AG09319 (cell line): ENCODE results near the gene SLX9.
"Not testable (repeated sequence)": the region's sequence is repeated elsewhere in the genome, so short reads cannot be mapped to it uniquely, and the experiment has no call there.

Source experiments
- DNase-seq: peaks from one replicate; pipeline ENCODE4 v3.0.0-alpha.2; 2010; ENCODE audit warnings: low read depth; ENCODE audit errors: extremely low read depth
- TF ChIP-seq, protein P1 (sequence below): IDR thresholded peaks from 2 replicates; pipeline ENCODE4 v1.5.1; 2011; ENCODE audit warnings: low read depth, mild to moderate bottlenecking, inconsistent platforms, low read length, moderate library complexity

SLX9 gene

DNA sequence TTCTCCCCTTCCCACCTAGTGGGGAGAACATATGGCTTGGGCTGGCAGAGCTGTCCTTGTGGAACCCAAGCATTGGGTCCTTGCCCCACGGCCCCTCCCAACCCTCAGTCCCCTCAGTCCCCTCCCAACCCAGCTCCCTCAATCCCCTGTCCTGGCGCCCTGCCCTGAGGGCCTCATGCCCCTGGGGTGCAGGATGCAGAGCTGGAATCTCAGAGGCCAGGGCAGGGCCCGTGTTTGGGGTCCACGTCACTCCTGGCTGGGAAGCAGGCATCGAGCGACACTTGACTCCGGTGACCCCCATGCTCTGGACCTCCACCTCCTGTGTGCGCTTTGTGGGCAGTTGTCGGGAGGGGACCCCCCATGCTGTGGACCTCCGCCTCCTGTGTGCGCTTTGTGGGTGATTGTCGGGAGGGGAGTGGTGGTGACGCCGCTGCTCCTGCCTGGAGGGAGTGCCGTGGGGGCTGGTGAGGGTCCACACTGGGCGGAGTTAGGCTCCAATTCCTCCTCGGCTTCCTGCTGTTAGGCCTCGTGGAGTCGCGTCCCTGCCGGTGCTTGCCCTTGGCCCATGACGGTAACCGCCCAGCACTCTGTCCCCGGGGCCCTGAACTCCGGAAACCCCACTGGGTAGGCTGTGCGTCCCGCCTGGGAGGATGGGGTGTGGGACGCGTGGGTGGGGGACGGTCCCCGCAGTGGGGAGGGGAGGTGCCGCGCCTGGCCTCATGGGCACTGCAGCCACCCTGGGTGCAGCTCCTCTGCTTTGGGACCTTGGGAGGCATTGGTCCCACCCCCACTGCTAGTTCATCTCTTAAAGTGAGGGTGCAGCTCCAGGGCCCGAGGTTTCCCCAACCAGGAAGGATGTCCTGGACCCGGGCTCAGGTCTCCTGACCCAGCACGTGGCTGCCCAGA is 31.2 kb downstream of the SLX9 start:
- no peak for DNase-seq
- TF ChIP-seq, protein P1, sequence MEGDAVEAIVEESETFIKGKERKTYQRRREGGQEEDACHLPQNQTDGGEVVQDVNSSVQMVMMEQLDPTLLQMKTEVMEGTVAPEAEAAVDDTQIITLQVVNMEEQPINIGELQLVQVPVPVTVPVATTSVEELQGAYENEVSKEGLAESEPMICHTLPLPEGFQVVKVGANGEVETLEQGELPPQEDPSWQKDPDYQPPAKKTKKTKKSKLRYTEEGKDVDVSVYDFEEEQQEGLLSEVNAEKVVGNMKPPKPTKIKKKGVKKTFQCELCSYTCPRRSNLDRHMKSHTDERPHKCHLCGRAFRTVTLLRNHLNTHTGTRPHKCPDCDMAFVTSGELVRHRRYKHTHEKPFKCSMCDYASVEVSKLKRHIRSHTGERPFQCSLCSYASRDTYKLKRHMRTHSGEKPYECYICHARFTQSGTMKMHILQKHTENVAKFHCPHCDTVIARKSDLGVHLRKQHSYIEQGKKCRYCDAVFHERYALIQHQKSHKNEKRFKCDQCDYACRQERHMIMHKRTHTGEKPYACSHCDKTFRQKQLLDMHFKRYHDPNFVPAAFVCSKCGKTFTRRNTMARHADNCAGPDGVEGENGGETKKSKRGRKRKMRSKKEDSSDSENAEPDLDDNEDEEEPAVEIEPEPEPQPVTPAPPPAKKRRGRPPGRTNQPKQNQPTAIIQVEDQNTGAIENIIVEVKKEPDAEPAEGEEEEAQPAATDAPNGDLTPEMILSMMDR, result no peak

DNA sequence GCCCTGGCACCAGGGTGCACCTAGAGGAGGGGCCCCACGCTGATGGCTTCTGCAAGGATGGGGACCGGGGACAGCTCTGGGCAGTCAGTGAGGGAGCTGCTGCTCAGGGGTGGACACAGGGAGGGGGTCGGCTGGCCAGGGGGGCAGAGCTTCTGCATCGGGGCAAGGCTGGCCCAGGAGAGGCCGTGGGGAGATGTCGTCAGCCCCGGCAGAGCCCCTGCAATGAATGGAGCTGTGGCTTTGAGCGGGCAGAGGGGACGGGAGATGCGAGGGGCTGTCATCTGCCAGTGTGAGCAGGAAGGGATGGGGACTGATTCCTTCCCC is 31.8 kb downstream of the SLX9 start:
- TF ChIP-seq, protein P1, result no peak
- DNase-seq, result no peak

DNA sequence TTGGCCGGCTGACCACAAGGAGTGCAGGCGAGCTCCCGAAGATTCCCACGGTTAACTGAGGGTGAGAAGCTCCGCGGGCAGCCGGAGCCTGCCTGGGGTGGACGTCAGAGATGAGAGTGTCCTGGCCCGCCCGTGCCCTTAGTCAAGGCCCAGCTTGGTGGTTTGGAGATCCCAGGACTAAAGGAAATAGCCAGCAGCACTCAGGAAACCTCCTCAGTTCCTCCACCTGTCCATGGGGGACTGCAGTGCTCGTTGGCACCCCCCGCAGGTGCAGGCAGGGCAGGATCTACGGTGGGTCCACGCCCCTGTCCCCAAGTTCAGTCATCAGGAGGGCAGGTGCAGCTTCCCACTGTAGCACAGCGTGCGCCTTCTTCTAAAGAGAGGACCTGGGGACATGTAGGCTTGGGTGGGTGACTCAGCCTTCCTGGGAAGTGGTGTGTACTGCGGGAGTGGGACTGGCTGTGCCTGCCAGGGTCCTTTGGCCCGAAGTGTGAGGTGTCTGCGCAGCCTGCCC is 32.5 kb downstream of the SLX9 start:
- DNase-seq, result no peak
- TF ChIP-seq, protein P1, result no peak

DNA sequence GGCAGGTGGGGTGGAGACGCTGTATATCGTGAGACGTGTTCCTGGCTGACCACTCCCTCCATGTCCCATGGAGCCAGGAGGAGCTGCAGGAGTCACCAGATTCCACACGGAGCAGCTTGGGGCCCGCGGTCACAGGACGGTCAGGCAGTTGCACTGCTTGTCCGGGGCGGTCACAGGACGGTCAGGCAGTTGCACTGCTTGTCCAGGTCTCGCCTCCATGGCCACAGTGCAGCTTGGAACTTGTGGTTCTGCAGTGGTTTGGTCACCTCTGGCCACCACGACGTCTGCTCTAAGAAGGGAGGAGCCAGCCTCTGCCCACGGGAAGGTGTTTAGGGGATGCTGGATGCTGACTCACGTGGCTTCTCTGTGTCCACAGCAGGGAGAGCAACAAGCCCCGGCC is 33.0 kb downstream of the SLX9 start:
- TF ChIP-seq, protein P1, result no peak
- DNase-seq, result no peak

DNA sequence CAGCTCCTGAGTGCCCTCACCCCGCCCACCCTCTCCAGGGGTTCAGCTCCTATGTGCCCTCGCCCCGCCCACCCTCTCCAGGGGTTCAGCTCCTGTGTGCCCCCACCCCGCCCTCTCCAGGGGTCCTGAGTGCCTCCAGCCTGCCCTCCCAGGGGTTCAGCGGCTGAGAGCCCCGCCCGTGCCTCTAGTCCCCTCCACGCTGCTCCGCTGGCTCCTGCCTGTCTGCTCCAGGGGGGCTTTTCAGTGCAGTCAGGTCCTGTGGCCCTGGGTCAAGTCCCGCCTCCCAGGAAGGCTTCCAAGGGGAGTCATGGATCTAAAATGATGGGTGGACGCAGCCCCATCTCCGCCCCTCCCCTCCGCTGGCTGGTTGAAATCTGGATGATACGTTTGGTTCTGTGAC is 33.8 kb downstream of the SLX9 start:
- no peak for DNase-seq
- TF ChIP-seq, protein P1, result no peak

DNA sequence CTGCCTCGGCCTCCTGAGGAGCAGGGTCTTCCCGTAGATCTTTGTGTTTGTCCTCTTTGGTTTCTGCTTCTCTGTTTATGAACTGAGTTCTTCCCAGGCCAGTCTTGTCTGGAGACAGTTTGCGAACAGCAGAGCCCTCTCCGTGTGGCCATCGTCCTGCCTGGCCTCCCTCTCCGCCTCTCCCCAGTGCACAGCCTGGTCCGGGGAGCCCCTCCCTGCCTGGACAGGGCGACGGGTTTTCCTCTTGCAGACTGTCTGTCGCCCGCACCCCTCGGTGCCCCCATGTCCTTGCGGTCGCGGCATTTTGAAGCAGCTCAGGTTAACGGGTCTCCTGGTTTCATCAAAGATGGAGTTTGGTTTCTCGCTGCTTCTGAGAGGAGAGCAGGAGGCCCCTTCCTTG is 34.8 kb downstream of the SLX9 start:
- DNase-seq, result no peak
- TF ChIP-seq, protein P1, result no peak

DNA sequence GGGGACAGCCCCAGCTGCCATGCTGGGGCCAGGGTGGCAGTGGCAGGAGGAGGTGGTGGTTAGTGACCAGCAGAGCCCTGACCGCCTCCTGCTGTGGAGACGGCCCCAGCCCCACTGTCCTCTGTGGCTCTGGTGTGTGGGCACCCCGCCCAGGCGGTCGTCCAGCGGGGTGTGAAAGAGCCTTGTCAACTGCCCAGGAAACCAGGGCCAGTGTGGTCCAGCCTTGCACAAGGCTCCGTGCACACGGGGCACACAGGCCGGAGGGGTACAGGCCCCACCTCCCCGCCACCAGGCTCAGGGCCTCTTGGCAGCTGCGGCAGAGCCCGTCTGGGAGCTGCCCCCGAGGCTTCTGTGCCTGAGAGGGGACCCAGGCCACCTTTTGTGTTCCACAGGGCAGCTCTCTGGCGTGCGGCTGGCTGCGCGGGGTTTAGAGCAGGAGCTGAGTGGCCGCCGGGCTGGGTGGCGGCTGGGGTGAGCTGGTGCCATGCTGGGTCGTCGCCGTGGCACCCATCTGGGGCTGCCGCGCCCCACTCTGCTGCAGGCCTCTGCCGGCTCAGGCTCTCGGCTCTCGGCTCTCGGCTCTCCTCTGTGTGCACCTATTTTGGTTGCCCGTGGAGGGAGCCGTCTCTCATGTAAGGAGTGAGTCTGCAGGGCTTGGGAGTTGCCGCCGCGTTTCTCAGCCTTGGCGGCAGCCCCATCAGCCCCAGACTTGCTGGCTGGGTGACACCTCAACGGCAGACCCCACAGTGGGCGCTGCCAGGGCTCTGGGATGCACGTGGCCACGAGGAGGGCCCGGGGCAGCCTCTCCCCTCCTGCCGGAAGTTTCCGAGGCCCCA is 36.1 kb downstream of the SLX9 start:
- TF ChIP-seq, protein P1, result no peak

DNA sequence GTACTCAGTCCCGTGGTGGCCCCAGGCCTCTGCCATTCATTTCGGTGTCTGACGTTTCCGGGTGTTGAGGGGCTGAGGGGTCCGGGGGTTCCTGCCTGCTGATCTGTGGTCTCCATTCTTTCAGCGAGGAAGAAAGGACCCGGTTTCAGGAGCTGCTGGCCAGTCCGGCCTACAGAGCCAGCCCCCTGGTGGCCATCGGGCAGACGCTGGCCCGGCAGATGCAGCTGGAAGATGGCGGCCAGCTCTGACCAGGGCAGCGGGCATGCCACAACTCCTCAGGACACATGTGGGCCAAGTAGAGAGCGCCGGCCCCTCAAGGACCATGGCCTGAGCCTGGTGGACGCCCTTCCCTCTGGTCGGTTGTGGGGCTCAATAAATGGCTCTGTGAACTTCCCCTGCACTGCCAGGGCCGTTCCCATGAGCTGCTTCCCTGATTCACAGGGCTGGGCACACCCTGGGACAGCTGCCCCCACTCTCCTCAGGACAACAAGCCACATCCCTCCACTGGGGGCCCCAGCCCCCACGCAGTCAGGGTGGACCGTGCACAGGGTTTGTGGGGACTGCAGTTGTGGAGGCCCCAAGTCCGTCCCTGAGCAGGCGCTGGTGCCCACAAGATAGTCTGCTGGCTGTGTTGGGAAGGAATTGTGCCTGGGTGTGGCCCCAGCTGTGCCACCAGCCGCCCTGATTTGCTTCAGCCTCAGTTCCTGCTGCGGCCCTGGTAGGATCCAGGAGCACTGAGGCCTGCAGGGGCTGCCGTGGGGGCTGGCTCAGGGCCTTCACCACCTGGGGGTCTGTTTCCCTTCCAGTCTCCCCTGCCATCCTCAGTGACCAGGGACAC is 36.9 kb downstream of the SLX9 start:
- DNase-seq, result not testable (repeated sequence)

More for the DNA sequence above, 36.1 kb downstream of the SLX9 start:
- DNase-seq, result no peak
